IMR-90 (cell line): ENCODE data around the gene YWHAG. TPM values are rescaled to one million over a fixed set of nuclear protein-coding genes. Genes with fewer than 3 reads are reported as not detected.

Experiments used
- ATAC-seq: fragments of 200-7000 bp; cut with Tn5 transposase; 2 replicates; pipeline ENCODE4 v1.9.1; 2020; ENCODE audit warnings: low read depth, mild to moderate bottlenecking, moderate library complexity
- BruUV-seq: library from RNA; stranded (reverse); fragments of 400-500 nt; replicated peaks from 2 replicates; lab custom pipeline; 2021; lab: Mats Ljungman, UMichigan
- CTCF ChIA-PET: fragments of 300-600 bp; formaldehyde crosslinking; extraction: SDS; loops from one replicate; lab custom pipeline; 2021; ENCODE audit warnings: antibody characterized with exemption; lab: Yijun Ruan, JAX
- POLR2A ChIA-PET: fragments of 300-600 bp; sonication (Branson Sonifier 250); formaldehyde crosslinking; loops from one replicate; lab custom pipeline; 2022; ENCODE audit warnings: antibody characterized with exemption; ENCODE audit not compliant: unreplicated experiment; lab: Charles Lee
- DNase-seq: peaks from one replicate; pipeline ENCODE4 v3.0.0; 2013
- H2AFZ ChIP-seq: replicated peaks from 2 replicates; pipeline ENCODE3; 2013; ENCODE audit warnings: low read length, mild to moderate bottlenecking; ENCODE audit not compliant: poor library complexity
- H2AK5ac ChIP-seq: 2 replicates; pipeline ENCODE4 v1.6.1; 2013; ENCODE audit warnings: low read depth, low read length, inconsistent platforms
- H2AK9ac ChIP-seq: replicated peaks from 2 replicates; pipeline ENCODE3; 2013; ENCODE audit warnings: mild to moderate bottlenecking, low read depth, low read length, moderate library complexity; ENCODE audit not compliant: poor library complexity
- H2BK120ac ChIP-seq: 2 replicates; pipeline ENCODE4 v1.6.1; 2013; ENCODE audit warnings: low read depth, low read length, inconsistent platforms
- H2BK15ac ChIP-seq: 3 replicates; pipeline ENCODE4 v1.6.1; 2013; ENCODE audit warnings: low read depth, low read length, inconsistent platforms
- H2BK20ac ChIP-seq: 2 replicates; pipeline ENCODE4 v1.6.1; 2013; ENCODE audit warnings: low read depth, mild to moderate bottlenecking, inconsistent platforms, low read length, moderate library complexity
- H2BK5ac ChIP-seq: 2 replicates; pipeline ENCODE4 v1.6.1; 2013; ENCODE audit warnings: mild to moderate bottlenecking, low read depth, low read length, inconsistent platforms; ENCODE audit not compliant: poor library complexity, severe bottlenecking
- H3K14ac ChIP-seq: replicated peaks from 2 replicates; pipeline ENCODE4 v1.6.1; 2013; ENCODE audit warnings: low read depth, low read length, inconsistent platforms
- H3K18ac ChIP-seq: 2 replicates; pipeline ENCODE4 v1.6.1; 2013; ENCODE audit warnings: low read depth, low read length, control low read depth
- H3K23ac ChIP-seq: 2 replicates; pipeline ENCODE4 v1.6.1; 2013; ENCODE audit warnings: low read depth, low read length, inconsistent platforms
- H3K27ac ChIP-seq: 2 replicates; pipeline ENCODE4 v1.5.1; 2013; ENCODE audit warnings: mild to moderate bottlenecking, control low read depth, low read length; ENCODE audit not compliant: insufficient read depth
- H3K27me3 ChIP-seq: 2 replicates; pipeline ENCODE4 v1.6.1; 2013; ENCODE audit warnings: low read length; ENCODE audit not compliant: control insufficient read depth, insufficient read depth
- H3K36me3 ChIP-seq: 2 replicates; pipeline ENCODE4 v1.6.1; 2013; ENCODE audit warnings: low read length, mixed read lengths; ENCODE audit not compliant: control insufficient read depth, insufficient read depth
- H3K4ac ChIP-seq: 2 replicates; pipeline ENCODE4 v1.6.1; 2013; ENCODE audit warnings: low read depth, low read length, inconsistent platforms
- H3K4me1 ChIP-seq: 2 replicates; pipeline ENCODE4 v1.6.1; 2013; ENCODE audit warnings: low read length, mixed read lengths; ENCODE audit not compliant: control insufficient read depth, insufficient read depth
- H3K4me2 ChIP-seq: 2 replicates; pipeline ENCODE4 v1.6.1; 2013; ENCODE audit warnings: low read depth, mild to moderate bottlenecking, control low read depth, low read length, moderate library complexity
- H3K4me3 ChIP-seq: 2 replicates; pipeline ENCODE4 v1.5.1; 2013; ENCODE audit warnings: low read depth, mild to moderate bottlenecking, control low read depth, low read length, moderate library complexity; ENCODE audit not compliant: insufficient read depth
- H3K56ac ChIP-seq: 2 replicates; pipeline ENCODE4 v1.6.1; 2013; ENCODE audit warnings: low read length, inconsistent platforms; ENCODE audit not compliant: insufficient read depth; ENCODE audit errors: extremely low read depth
- H3K79me1 ChIP-seq, 2 experiments: 2 replicates each; pipeline ENCODE4 v1.6.1; 2013; ENCODE audit warnings: low read length in 2 of 2, inconsistent platforms in 1 of 2, low read depth in 1 of 2
- H3K9ac ChIP-seq: 2 replicates; pipeline ENCODE4 v1.6.1; 2013; ENCODE audit warnings: low read depth, low read length, control low read depth
- H3K9me1 ChIP-seq: 2 replicates; pipeline ENCODE4 v1.6.1; 2013; ENCODE audit warnings: low read length, inconsistent platforms; ENCODE audit not compliant: insufficient read depth
- H3K9me3 ChIP-seq: 2 replicates; pipeline ENCODE4 v1.6.1; 2013; ENCODE audit warnings: low read length; ENCODE audit not compliant: control insufficient read depth, insufficient read depth
- H4K20me1 ChIP-seq: 2 replicates; pipeline ENCODE4 v1.6.1; 2013; ENCODE audit warnings: low read length, inconsistent platforms; ENCODE audit not compliant: insufficient read depth
- H4K5ac ChIP-seq: 2 replicates; pipeline ENCODE4 v1.6.1; 2013; ENCODE audit warnings: mild to moderate bottlenecking, low read depth, low read length, control low read depth
- H4K8ac ChIP-seq, 2 experiments: 2 replicates each; pipeline ENCODE4 v1.6.1; 2013; ENCODE audit warnings: low read depth in 2 of 2, low read length in 2 of 2, control low read depth in 1 of 2, inconsistent platforms in 1 of 2
- H4K91ac ChIP-seq: 2 replicates; pipeline ENCODE4 v1.6.1; 2013; ENCODE audit warnings: low read depth, low read length, inconsistent platforms; ENCODE audit not compliant: insufficient read depth
- FOS ChIP-seq: fragments of 150-350 bp; IDR thresholded peaks from 2 replicates; pipeline ENCODE4 v1.6.1; 2016; ENCODE audit warnings: low read depth, low read length
- NFE2L2 ChIP-seq: fragments of 150-350 bp; IDR thresholded peaks from 2 replicates; pipeline ENCODE4 v1.6.1; 2016; ENCODE audit warnings: low read depth, mild to moderate bottlenecking, low read length
- RAD21 ChIP-seq: IDR thresholded peaks from 2 replicates; pipeline ENCODE4 v1.6.1; 2012; ENCODE audit warnings: low read length, improper control_type of control experiment
- WGBS, 2 experiments: methylation state at CpG; one replicate each; pipeline versions ENCODE4 v1.1.5 to v1.1.7; 2013; ENCODE audit warnings: missing lambda C conversion rate in 2 of 2; ENCODE audit not compliant: insufficient read length in 1 of 2; ENCODE audit errors: extremely low coverage in 2 of 2; 5-methylcytosine and 5-hydroxymethylcytosine counted together
- dilution Hi-C: fragments of 300-500 bp; cut with HindIII; formaldehyde crosslinking; loops from one replicate; pipeline ENCODE4 v1.14.3; 2018; ENCODE audit warnings: low sequenced_read_pairs; ENCODE audit not compliant: unreplicated experiment
- in situ Hi-C: fragments of 300-500 bp; cut with MboI; formaldehyde crosslinking; loops from 3 replicates; pipeline ENCODE4 v1.14.3; 2019; ENCODE audit warnings: low sequenced_read_pairs, inconsistent platforms, mixed read lengths
- intact Hi-C: fragments of 100-400 bp; cut with micrococcal nuclease; formaldehyde crosslinking; loops from 2 replicates; pipeline ENCODE4 v1.10.0; 2022
- polyA plus RNA-seq, 3 experiments: library from polyadenylated mRNA; depleted of rRNA; stranded (reverse); fragments of >200 nt; gene quantifications; 2 replicates each; pipeline ENCODE4 v1.2.3, GENCODE V29; 2012; ENCODE audit warnings: low replicate concordance in 1 of 3
- total RNA-seq: library from RNA; depleted of rRNA; stranded (reverse); fragments of >200 nt; gene quantifications from 2 replicates; pipeline ENCODE4 v1.2.3, GENCODE V29; 2012
- TF ChIP-seq, protein P1 (sequence below): fragments of 150-350 bp; IDR thresholded peaks from 2 replicates; pipeline ENCODE4 v1.6.1; 2016; ENCODE audit warnings: low read depth, mild to moderate bottlenecking, low read length, moderate library complexity, borderline replicate concordance
- TF ChIP-seq, protein P2 (sequence below): conservative IDR thresholded peaks from 2 replicates; pipeline ENCODE4 v1.5.1; 2012; ENCODE audit warnings: mild to moderate bottlenecking, low read depth, low read length, improper control_type of control experiment

Gene YWHAG
- total and polyA plus RNA-seq, 2 of the 4 experiments (the other 2 are of a cell fraction): 40.1 to 64.9 TPM

DNA sequence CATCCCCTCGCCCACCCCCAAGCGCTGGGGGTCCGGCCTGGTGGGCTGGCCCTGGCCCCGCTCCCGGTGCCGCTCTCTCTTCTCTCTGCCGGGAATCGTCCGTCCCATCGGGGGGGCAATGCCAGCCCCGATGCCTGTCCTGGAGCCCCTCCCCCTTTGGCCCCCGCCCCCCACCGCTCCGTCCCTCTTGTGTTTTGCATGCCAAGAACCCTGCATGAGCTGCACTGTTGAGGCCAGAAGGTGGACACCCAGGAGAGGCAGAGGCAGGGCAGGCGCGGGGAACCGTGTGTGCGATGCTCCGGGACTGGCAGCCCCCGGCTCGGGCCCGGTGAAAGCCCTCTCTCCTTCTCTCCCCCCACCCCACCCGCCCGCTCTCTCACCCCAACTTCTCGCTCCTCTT is 78.4 kb downstream of the YWHAG start:
- DNase-seq: no peak
- TF ChIP-seq, protein P1, sequence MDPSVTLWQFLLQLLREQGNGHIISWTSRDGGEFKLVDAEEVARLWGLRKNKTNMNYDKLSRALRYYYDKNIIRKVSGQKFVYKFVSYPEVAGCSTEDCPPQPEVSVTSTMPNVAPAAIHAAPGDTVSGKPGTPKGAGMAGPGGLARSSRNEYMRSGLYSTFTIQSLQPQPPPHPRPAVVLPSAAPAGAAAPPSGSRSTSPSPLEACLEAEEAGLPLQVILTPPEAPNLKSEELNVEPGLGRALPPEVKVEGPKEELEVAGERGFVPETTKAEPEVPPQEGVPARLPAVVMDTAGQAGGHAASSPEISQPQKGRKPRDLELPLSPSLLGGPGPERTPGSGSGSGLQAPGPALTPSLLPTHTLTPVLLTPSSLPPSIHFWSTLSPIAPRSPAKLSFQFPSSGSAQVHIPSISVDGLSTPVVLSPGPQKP: no peak
- TF ChIP-seq, protein P2, sequence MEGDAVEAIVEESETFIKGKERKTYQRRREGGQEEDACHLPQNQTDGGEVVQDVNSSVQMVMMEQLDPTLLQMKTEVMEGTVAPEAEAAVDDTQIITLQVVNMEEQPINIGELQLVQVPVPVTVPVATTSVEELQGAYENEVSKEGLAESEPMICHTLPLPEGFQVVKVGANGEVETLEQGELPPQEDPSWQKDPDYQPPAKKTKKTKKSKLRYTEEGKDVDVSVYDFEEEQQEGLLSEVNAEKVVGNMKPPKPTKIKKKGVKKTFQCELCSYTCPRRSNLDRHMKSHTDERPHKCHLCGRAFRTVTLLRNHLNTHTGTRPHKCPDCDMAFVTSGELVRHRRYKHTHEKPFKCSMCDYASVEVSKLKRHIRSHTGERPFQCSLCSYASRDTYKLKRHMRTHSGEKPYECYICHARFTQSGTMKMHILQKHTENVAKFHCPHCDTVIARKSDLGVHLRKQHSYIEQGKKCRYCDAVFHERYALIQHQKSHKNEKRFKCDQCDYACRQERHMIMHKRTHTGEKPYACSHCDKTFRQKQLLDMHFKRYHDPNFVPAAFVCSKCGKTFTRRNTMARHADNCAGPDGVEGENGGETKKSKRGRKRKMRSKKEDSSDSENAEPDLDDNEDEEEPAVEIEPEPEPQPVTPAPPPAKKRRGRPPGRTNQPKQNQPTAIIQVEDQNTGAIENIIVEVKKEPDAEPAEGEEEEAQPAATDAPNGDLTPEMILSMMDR: no peak
- TF ChIP-seq FOS (no peak), NFE2L2 (no peak), RAD21 (no peak)
- Histone ChIP-seq H3K27me3 (peaks cover 49% of the 10 kb centered on the region), H4K8ac (no peak overlapping the region), H3K9ac (no peak overlapping the region), H3K56ac (no peak overlapping the region), H3K14ac (no peak overlapping the region), H2AFZ (no peak overlapping the region), H4K20me1 (no peaks in the 10 kb centered on the region), H3K9me3 (peaks cover 3% of the 10 kb centered on the region; the same call in 1 of the 2 replicates), H2BK15ac (no peak overlapping the region), H2BK20ac (no peak overlapping the region), H2AK5ac (no peak overlapping the region), H2AK9ac (no peak overlapping the region), H3K4ac (no peak overlapping the region), H3K4me2 (no peak overlapping the region), H4K91ac (no peak overlapping the region), H3K4me3 (no peak overlapping the region), H3K36me3 (no peaks in the 10 kb centered on the region), H3K27ac (no peak overlapping the region), H3K9me1 (0 out of 2 replicates have a peak, but pooled peaks cover 3% of the 10 kb centered on the region), H4K5ac (no peak overlapping the region), H3K4me1 (peaks cover 2% of the 10 kb centered on the region), H3K79me1 (no peaks in the 10 kb centered on the region), H2BK5ac (no peak overlapping the region), H3K23ac (no peak overlapping the region), H2BK120ac (no peak overlapping the region), H3K18ac (no peak overlapping the region)
- intact Hi-C loops (no loop called here), in situ Hi-C loops (no loop called here), dilution Hi-C loops (no loop called here)
- no TSS peak for BruUV-seq
- CTCF ChIA-PET: no interaction called here
- WGBS, 2 experiments: 33% methylated on average over 1 of the region's 25 CpGs; no CpG with 5 or more reads in 1 of the 2 experiments
- no peak for ATAC-seq
- POLR2A ChIA-PET: no interaction called here
